ENCODE data around the gene COX6B1.
"Not testable (repeated sequence)": the region's sequence is repeated elsewhere in the genome, so short reads cannot be mapped to it uniquely, and the experiment has no call there.

The COX6B1 gene, protein sequence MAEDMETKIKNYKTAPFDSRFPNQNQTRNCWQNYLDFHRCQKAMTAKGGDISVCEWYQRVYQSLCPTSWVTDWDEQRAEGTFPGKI

DNA sequence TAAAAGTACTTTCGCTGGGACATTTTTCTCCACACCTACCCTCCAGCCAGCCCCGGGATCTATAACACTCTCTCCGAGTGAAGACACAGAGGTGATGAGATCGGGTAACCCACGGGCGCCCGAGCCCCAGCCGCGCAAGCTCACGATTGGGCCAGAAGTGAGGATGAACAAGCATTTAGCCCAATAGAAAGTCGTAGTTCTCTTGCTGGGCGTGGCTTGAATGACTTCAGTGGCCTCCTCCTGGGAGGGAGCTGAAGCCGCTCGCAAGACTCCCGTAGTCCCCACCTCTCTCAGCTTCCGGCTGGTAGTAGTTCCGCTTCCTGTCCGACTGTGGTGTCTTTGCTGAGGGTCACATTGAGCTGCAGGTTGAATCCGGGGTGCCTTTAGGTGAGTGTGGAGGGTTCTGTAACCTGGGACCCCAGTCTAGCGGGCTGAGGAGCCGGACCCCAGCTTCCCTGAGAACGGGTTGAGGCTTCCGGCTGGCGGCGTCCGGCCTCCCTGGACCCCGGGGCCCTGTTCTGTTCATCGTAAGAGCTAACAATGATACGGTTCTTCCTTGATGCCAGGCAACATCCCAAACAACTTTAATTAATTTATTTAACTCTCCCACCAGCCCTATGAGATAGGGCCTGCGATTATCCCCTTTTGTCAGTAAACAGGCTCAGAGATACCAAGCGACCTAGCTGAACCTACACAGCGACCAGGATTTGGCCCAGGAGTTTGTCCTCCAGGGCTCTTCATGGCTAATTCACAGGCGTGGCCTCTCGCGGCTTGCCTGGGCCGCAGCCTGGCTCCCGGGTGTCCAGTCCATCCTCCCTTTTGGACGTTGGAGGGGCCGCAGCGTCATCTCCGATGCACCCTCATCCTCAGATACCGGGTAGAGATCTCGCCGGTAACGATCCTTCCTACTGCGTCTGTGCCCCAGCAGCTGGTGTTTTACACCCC is at the start of gene COX6B1:
TSS of gene COX6B1 (plus strand) at position 307 of the 945 bp plus-strand sequence. CDS start 2,921 bp downstream, outside the sequence.
- DNase-seq, result peak; percentile 96

DNA sequence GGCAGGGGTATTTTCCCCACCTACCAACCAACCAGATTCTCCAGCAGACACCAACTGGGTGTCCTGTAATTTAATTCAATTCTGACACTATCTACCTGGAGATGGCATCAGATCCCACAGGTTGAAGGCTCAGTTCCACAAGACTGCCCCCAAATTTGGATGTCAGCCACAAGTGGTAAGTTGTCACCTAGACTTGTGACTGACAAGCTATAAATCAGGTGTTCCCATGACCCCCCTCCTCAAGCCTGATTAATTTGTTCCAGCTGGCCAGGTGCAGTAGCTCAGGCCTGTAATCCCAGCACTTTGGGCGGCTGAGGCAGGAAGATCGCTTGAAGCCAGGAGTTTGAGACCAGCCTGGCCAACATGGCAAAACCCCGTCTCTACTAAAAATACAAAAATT is 46.2 kb upstream of the COX6B1 start:
- no peak for DNase-seq

DNA sequence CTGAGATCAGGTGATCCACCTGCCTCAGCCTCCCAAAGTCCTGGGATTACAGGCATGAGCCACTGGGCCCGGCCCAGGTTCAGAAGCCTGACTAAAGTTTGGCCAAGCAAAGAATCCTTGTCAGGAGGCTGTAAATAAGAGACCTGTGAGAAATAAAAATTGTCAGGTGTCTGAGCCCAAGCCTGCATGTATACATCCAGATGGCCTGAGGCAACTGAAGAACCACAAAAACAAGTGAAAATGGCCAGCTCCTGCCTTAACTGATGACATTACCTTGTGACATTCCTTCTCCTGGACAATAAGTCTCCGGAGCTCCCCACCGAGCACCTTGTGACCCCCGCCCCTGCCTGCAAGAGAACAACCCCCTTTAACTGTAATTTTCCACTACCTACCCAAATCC is 43.7 kb upstream of the COX6B1 start:
- DNase-seq, result not testable (repeated sequence)

DNA sequence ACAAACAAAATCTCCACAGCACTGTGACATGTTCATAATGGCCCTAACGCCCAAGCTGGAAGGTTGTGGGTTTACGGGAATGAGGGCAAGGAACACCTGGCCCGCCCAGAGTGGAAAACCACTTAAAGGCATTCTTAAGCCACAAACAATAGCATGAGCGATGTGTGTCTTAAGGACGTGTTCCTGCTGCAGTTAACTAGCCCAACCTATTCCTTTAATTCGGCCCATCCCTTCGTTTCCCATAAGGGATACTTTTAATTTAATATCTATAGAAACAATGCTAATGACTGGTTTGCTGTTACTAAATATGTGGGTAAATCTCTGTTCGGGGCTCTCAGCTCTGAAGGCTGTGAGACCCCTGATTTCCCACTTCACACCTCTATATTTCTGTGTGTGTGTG is 41.0 kb upstream of the COX6B1 start:
- not testable (repeated sequence) for DNase-seq

DNA sequence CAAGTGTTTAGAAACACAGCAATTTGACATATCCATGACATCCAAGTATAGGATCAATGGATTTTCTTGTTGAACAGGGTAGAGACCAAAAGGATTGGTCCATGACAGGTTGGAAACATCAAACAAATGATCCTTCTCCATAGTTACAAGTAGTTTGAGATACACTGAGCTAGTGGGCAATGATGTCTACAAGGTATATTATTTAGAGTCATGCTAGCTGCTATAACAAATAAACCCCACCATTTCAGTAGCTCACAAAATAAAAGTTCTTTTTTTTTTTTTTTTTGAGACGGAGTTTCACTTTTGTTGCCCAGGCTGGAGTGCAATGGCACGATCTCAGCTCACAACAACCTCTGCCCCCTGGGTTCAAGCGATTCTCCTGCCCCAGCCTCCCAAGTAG is 40.5 kb upstream of the COX6B1 start:
- DNase-seq, result no peak

DNA sequence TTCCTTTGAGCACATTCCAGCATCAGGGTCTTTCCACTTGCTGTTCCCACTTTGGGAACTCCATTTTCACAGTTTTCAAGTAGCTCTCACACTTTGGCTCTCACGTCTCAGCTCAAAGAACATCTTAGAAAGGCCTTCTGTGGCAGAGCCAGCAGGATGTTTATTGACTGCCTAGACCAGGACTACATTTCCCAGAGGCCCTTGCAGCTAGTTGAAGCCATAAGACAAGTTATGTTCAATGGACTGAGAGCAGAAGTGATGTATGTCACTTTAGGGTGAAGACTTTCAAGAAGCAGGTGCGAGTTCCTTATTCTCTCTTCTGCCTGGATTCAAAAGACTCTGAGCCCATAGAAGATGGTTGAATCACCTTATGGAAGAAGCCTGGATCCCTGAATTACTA is 39.9 kb upstream of the COX6B1 start:
- DNase-seq, result peak; percentile 23

DNA sequence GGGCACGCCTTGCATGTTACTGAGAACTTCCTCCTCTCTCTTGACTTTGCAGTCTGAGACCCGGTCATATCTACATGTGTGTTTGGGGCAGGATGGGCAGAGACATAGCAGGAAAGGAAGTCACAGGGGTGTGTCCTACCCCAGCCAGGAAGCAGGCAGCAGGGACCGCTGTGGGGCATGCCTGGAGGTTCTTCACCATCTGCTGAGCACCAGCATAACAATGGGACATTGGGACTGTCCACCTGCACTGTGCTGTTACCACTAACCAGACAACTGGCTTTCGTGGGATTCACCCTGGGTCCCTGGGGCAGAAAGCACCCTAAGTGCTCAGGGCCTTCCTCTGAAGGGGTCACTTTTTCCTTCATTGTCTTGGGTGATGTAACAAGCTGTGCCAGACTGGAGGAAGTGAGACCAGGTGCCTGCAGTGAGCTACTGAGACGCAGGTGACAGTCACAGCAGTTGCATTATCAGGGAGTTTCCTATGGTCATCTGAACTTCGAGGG is 38.2 kb upstream of the COX6B1 start:
- DNase-seq, result peak; percentile 55

DNA sequence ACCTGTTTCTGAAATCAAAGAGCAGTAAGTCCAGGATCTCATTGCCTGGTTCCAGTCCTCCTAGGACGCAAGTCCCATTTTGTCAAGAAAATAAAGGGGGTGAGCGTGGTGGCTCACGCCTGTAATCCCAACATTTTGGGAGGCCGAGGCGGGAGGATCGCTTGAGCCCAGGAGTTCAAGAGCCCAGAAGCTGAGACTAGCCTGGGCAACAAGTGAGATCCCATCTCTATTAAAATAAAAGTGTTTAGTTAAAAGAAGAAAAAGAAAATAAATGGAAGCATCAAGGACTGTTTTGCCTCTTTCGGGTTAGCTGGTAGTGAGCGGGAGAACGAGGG is 35.9 kb upstream of the COX6B1 start:
- DNase-seq, result no peak

DNA sequence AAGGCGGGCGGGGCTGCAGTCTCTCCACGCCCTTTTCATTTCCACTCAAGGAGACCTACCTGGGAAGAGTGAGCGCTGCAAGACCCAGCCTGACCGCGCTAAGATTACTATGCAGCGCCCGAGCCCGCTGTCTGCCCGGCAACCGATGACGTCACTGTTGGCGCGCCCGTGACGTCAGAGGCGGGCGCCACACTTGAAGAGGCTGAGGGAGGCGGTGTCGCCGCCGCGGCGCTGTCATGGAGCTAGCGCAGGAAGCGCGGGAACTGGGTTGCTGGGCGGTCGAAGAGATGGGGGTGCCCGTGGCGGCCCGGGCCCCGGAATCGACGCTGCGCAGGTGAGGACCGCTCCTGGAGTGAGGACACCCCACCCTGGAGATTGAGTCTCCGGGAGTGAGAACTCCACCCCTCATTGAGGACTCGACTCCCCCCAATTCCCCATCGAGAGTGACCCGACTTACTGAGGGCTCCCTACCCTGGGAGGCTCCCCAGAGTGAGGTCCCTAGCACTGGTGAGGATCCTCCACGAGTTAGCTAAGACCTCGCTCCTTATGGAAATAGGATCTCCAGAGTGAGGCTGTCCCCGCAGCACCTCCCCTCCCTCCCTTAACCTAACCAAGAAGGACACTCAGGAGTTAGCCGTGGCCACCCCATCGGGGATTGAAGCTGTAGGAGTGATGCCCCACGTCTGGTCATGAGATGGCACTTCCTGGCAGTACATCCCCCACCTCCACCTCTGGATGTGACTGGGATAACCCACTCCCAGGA is 35.4 kb upstream of the COX6B1 start, which contains the start of gene HAUS5:
TSS of gene HAUS5 (plus strand) at position 177 of the 763 bp plus-strand sequence. CDS start at position 237, 60 bp downstream.
- peak; percentile 96 for DNase-seq

DNA sequence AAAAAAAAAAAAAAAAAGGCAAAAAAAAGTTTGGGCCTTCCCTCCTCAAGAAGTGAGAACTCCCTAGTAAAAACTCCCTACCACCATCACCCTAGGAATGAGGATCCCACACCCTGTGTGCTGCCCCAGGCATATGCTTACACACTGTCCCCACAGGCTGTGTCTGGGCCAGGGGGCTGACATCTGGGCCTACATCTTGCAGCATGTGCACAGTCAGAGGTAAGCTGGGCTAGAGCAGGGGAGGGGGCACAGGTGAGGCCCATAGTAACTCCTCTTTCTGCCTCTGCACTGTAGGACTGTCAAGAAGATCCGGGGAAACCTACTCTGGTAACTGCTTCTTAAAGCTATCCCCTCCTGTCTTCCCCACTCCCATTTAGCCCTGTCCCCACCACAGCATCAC is 34.5 kb upstream of the COX6B1 start:
- no peak for DNase-seq

DNA sequence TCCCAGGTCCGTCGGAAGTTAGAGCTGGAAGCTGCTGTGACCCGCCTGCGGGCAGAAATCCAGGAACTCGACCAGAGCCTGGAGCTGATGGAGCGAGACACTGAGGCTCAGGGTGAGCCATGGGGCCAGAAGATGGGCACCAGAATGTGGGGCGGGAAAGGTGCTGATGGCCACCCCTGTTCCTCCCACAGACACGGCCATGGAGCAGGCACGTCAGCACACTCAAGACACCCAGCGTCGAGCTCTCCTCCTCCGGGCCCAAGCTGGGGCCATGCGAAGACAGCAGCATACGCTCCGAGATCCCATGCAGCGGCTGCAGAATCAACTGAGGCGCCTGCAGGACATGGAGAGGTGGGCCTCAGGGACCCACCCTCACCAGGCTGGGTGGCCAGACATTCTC is 33.1 kb upstream of the COX6B1 start:
- DNase-seq, result no peak

DNA sequence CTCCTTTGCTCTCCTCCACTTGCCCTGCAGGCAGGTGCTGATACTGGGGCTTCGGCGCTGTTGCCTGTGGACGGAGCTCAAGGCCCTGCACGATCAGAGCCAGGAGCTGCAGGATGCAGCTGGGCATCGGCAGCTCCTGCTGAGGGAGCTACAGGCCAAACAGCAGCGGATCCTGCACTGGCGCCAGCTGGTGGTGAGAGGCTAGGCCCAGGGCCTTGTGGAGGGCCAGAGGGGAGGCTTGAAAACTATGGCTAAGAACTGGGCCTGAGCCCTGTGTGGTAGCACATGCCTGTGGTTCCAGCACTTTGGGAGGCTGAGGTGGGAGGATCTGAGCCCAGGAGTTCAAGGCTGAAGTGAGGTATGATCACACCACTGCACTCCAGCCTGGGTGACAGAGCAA is 29.3 kb upstream of the COX6B1 start:
- DNase-seq, result no peak

DNA sequence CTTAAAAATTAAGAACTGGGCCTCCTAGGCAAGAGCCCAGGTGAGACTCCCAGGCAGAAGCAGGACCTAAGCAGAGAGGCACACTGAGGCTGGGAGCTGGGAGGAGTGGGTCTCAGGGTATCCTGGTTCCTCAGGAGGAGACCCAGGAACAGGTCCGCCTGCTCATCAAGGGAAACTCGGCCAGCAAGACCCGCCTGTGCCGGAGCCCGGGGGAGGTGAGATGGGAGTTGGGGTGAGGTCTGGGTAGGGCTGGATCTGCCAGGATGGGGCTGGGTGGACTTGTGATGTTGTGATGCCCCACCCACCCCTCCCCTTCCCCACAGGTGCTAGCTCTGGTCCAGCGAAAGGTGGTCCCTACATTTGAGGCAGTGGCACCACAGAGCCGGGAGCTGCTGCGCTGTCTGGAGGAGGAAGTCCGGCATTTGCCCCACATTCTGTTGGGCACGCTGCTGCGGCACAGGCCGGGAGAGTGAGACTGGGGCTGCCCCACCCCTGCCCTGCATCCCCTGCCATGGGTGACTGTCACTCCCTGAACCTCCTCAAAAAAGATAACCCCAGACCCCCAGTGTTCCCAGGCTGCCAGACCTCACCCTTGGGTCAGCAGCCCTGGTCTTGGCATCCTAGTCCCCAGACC is 28.7 kb upstream of the COX6B1 start:
- DNase-seq, result no peak

DNA sequence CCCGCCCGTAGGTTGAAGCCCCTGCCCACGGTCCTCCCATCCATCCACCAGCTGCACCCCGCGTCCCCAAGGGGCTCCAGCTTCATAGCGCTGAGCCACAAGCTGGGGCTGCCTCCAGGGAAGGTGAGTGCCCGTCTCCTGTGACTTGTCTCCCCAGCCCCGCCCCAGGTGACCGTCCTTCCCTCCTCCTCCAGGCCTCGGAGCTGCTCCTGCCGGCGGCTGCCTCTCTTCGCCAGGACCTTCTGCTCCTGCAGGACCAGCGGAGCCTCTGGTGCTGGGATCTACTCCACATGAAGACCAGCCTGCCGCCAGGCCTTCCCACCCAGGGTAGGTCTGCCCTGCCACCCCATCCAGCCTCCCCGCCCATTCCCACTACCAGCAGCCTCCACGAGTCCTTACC is 28.1 kb upstream of the COX6B1 start:
- DNase-seq, result no peak

DNA sequence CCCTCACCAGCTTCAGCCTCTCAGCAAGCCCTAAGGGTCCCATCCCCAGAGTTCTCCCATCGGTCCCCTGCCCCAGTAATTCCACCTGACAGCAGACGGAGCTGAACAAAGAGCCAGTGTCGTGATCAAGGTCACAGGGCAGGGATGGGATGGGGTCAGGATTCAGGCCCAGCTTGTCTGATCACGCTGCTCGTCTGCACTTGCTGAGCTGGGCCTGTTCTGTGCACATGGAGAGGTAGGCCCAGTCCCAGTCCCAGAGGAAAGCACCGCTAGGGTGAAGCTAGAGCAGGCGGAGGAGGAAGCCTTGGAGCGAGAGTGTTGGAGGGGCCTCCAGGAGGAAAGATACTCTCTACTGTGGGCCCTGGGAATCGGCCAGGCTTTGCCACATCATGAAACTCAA is 26.4 kb upstream of the COX6B1 start:
- DNase-seq, result no peak

DNA sequence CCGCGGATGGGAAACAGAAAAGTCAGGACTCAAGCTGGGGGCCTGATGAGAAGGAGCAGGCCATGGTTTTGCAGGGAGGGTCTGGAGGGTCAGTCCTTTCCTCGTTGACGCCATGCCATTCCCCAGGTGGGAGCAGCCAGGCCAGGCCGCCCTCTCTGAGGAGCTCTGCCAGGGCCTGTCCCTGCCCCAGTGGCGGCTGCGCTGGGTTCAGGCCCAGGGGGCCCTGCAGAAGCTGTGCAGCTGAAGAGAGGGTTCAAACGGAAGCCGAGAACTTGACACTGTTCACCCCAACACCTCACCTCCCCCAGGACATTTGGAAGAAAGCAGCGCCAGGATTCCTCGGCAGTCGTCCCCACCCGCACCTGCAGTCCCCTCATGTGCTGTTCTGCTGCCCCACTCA is 25.4 kb upstream of the COX6B1 start:
- DNase-seq, result no peak

DNA sequence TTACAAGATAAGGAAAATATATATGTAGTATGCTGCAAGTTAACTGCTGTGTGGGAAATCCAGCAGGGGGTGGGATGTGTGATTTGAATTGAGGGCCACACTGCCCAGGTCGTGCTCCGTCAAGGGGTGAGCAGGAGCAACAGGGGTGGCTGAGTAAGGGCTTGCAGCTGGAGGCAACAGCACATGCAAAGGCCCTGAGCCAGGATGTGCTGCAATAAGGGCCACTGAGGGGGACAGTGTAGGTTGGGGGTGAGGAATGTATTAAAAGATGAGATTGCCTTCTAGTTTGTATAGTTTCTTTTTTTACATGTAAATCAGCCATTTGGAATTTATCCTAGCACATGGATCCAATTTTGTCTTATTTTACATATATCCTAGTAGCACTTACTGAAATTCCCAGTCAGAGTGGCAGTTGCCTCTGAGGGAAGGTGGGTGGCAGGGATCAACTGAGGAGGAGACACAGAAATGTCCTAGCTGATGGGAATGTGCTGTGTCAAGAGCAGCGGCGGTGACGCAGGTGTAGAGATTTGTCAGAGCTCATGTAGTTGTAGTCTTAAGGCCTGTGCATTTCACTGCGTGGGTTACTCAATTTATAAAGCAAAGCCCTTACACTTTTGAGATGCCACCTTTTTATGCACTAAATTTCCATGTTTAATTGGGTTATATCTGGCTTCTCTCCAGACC is 24.7 kb upstream of the COX6B1 start:
- no peak for DNase-seq

DNA sequence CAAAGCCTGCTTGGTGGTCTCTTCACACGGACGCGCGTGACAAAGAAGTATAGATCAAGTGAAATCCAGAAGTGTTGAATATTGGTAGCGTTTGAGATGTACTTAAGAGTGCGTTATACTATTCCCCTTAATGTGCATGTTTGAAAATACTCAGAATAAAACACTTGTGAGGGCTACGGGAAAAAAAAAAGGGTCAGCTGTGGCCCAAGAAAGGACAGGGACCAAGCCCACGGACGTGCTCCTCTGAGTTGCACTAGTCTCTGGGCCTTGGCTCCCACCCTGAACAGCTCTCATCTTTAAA is 19.9 kb upstream of the COX6B1 start:
- no peak for DNase-seq

DNA sequence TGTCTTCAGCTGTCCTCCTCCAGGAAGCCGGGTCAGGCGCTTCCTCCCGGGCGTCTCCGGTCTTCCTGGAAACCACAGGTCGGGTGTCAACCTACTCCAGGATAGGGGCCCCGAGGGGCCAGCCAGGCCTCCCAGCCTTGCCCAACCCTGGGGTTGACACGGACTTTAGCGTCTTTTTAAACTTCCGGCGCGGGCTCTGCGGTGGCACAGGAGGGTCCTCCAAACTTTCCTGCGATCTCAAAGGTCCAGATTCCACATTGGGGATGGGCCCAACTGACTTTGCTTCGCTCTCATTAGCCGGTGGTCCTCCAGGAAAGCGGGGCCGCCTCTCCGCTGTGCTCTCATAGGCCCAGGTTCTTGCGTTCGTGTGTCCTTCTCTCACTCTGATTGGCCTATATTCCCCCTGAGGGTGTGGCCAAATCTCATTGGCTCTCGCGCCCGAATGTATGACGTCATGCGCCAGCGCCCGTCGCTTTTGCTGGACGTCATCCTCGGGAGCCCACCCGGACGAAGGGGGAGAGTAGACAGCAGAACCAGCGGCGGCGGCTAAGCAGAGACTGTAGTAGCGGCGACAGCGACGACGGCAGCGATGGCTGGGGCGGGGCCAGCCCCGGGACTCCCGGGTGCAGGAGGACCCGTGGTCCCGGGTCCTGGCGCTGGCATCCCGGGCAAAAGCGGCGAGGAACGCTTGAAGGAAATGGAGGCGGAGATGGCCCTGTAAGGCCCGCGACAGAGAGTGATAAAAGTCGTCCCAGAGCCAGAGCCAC is 19.4 kb upstream of the COX6B1 start, which contains the start of gene RBM42:
TSS of gene RBM42 (plus strand) at position 472 of the 767 bp plus-strand sequence. CDS start at position 590, 118 bp downstream.
- DNase-seq, result peak; percentile 99

DNA sequence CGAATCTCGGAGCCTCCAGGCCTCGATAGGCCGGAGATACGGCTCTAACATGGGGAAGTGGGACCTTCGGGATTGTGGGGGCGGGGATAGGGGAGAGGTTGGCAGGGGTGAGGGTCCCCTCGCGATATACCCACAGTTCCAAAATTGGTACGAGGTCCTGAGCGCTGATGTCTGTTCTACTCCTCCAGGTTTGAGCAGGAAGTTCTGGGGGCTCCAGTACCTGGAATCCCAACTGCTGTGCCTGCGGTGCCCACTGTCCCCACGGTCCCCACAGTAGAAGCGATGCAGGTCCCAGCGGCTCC is 18.8 kb upstream of the COX6B1 start:
- no peak for DNase-seq

DNA sequence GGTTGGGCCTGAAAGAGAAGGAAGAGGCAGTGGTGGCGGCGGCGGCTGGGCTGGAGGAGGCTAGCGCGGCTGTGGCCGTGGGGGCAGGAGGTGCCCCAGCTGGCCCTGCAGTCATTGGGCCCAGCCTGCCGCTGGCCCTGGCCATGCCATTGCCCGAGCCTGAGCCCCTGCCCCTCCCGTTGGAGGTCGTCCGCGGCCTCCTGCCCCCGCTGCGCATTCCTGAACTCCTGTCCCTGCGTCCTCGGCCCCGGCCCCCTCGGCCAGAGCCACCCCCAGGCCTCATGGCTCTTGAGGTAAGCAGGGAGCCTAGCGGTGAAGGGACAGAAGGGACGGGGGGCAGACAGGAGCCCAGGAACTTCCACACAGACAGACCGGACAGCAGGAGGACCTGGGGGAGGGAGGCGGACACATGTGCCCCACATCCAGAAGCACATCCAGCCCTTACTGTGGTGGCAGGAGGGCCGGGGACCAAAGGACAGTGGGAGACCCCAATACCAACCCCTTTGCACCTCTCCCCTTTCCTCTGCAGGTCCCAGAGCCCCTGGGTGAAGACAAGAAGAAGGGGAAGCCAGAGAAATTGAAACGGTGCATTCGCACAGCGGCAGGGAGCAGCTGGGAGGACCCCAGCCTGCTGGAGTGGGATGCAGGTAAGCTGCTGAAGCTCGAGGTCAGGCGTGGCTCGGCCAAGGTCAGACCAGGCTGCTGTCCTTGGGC is 14.2 kb upstream of the COX6B1 start:
- no peak for DNase-seq

Measured in CD4-positive, alpha-beta T cell treated with Interleukin-21 for 1 hour (primary cell).